K562 (cell line): ENCODE measurements around the gene DLL4. TPM values are rescaled to one million over a fixed set of nuclear protein-coding genes. Genes with fewer than 3 reads are reported as not detected.

ENCODE experiments used
- BRCA1 ChIP-seq, 2 experiments: fragments of 450-650 bp in 1 of 2; sonication (generic) in 1 of 2; formaldehyde crosslinking in 1 of 2; IDR thresholded peaks; 2 replicates each; pipeline versions ENCODE4 v1.5.0 to v1.6.1; 2017 to 2020; ENCODE audit warnings: mild to moderate bottlenecking in 1 of 2, missing genetic modification reagents in 1 of 2
- CGGBP1 ChIP-seq: fragments of 250-450 bp; sonication (Bioruptor Pico); IDR thresholded peaks from 2 replicates; pipeline ENCODE4 v1.9.0; 2021; ENCODE audit warnings: mild to moderate bottlenecking
- KDM5B ChIP-seq: fragments of 200-600 bp; sonication (generic); IDR thresholded peaks from 2 replicates; pipeline ENCODE4 v1.6.1; 2012; ENCODE audit warnings: low read depth, mild to moderate bottlenecking, moderate library complexity, low read length, control low read depth, inconsistent platforms; ENCODE audit not compliant: insufficient replicate concordance
- MGA ChIP-seq: fragments of 450-650 bp; IDR thresholded peaks from 2 replicates; pipeline ENCODE4 v1.6.1; 2016; ENCODE audit warnings: mild to moderate bottlenecking, moderate library complexity
- PHF20 ChIP-seq: fragments of 450-650 bp; IDR thresholded peaks from 2 replicates; pipeline ENCODE4 v1.6.1; 2018; ENCODE audit not compliant: partially characterized antibody
- RBM34 ChIP-seq: fragments of 200-400 bp; formaldehyde crosslinking; IDR thresholded peaks from 2 replicates; pipeline ENCODE4 v1.6.1; 2018; ENCODE audit warnings: low read length, borderline replicate concordance; ENCODE audit not compliant: insufficient read depth
- SMAD2 ChIP-seq: fragments of 150-350 bp; IDR thresholded peaks from 2 replicates; pipeline ENCODE4 v1.6.1; 2014; ENCODE audit warnings: low read depth, mild to moderate bottlenecking, low read length
- SRSF9 ChIP-seq: fragments of 200-400 bp; formaldehyde crosslinking; IDR thresholded peaks from 2 replicates; pipeline ENCODE4 v1.6.1; 2017; ENCODE audit warnings: low read depth, low read length, borderline replicate concordance
- ZKSCAN3 ChIP-seq: fragments of 250-450 bp; sonication (Bioruptor Pico); IDR thresholded peaks from 2 replicates; pipeline ENCODE4 v1.4.0; 2020
- polyA plus RNA-seq, 8 experiments: library from polyadenylated mRNA; depleted of rRNA in 4 of 8; stranded (reverse) in 5 of 8; unstranded in 3 of 8; fragments of >200 nt; fragmentation: Nextera tagmentation in 2 of 8; fragmentation: Illumina TruSeq in 1 of 8; extraction: Ambion mirVana in 2 of 8; extraction: Trizol in 1 of 8; gene quantifications; 2 replicates each; pipeline versions ENCODE4 v1.2.1 to v1.2.3, GENCODE V29; 2011 to 2014; ENCODE audit warnings: inconsistent platforms in 1 of 8, missing spikeins in 1 of 8
- total RNA-seq, 7 experiments: library from RNA; depleted of rRNA in 6 of 7; stranded (reverse); fragments of >200 nt in 6 of 7; fragmentation: Illumina TruSeq in 2 of 7; extraction: Trizol in 2 of 7; gene quantifications; 2 replicates each; pipeline versions ENCODE4 v1.2.1 to v1.2.3, GENCODE V29; 2011 to 2021; ENCODE audit warnings: low replicate concordance in 1 of 7

Gene DLL4
- total and polyA plus RNA-seq, 9 of the 15 experiments (the other 6 are each of a cell fraction or from before 2014, with no cell fraction given): 0.04 to 1.1 (median 0.41) TPM; not detected in 1

- no peak for TF ChIP-seq CGGBP1 (CRISPR knock-in tag)
- no peak for TF ChIP-seq BRCA1 (IDR thresholded peaks at IDR 0.05)
- TF ChIP-seq BRCA1 (CRISPR knock-in tag; IDR thresholded peaks at IDR 0.05): no peak
- no peak for TF ChIP-seq SRSF9
- TF ChIP-seq KDM5B: no peak
- TF ChIP-seq RBM34: no peak
- TF ChIP-seq SMAD2: no peak
- TF ChIP-seq MGA: peak; percentile 55
- peak; percentile 76 for TF ChIP-seq PHF20
- no peak for TF ChIP-seq ZKSCAN3 (CRISPR knock-in tag)
Measured at GRCh38 chr15:40893733-40894680, 35.1 kb upstream of the DLL4 start, which contains the start of gene VPS18 (continued).
